ENCODE measurements around the gene ABCC3. TPM values are rescaled to one million over a fixed set of nuclear protein-coding genes. Genes with fewer than 3 reads are reported as not detected.

The ABCC3 gene
- total RNA-seq, 4 donors from 2014 or later, result 2.0 to 18.7 (median 5.1) TPM

GRCh38 chr17:50649042-50649908 lies 14.6 kb downstream of the ABCC3 start:
- no peaks in the 10 kb centered on the region for H3K27me3 ChIP-seq
- 76 to 82% methylated on average over 7 of the region's 7 CpGs for WGBS, 2 donors (ENCODE audit: low coverage in 1 of 2)
- H3K36me3 ChIP-seq, result no peaks in the 10 kb centered on the region
- H3K9me3 ChIP-seq, result peaks cover 0 to 5% (median 0%) of the 10 kb centered on the region in 3 donors
- no peak for ATAC-seq
- TF ChIP-seq POLR2A (IDR thresholded peaks at IDR 0.05) (no peak), POLR2AphosphoS5 (IDR thresholded peaks at IDR 0.05) (no peak), EP300 (IDR thresholded peaks at IDR 0.05) (no peak), CTCF (IDR thresholded peaks at IDR 0.05) (no peak)
- no peaks in the 10 kb centered on the region for H3K4me1 ChIP-seq
- no peak overlapping the region for H3K27ac ChIP-seq
- no peak overlapping the region for H3K4me3 ChIP-seq

- Histone ChIP-seq H3K9me3 (peaks cover 0 to 5% (median 0%) of the 10 kb centered on the region in 3 donors), H3K27ac (no peak overlapping the region), H3K4me3 (no peak overlapping the region), H3K4me1 (no peaks in the 10 kb centered on the region), H3K36me3 (no peaks in the 10 kb centered on the region), H3K27me3 (no peaks in the 10 kb centered on the region)
- TF ChIP-seq CTCF (IDR thresholded peaks at IDR 0.05) (no peak), EP300 (IDR thresholded peaks at IDR 0.05) (no peak), POLR2AphosphoS5 (IDR thresholded peaks at IDR 0.05) (no peak), POLR2A (IDR thresholded peaks at IDR 0.05) (no peak)
- no peak for ATAC-seq
- WGBS, 2 donors (ENCODE audit: low coverage in 1 of 2), result 94% methylated on average over 2 of the region's 2 CpGs; no CpG with 5 or more reads in 1 of the 2 donors
Observed at GRCh38 chr17:50651661-50652060, 17.0 kb downstream of the ABCC3 start.

- peaks cover 0 to 5% (median 0%) of the 10 kb centered on the region in 3 donors for H3K9me3 ChIP-seq
- no peak for ATAC-seq
- H3K27ac ChIP-seq, result no peak overlapping the region
- no peaks in the 10 kb centered on the region for H3K4me1 ChIP-seq
- no peaks in the 10 kb centered on the region for H3K27me3 ChIP-seq
- TF ChIP-seq EP300 (IDR thresholded peaks at IDR 0.05) (no peak), POLR2A (IDR thresholded peaks at IDR 0.05) (no peak)
- H3K4me3 ChIP-seq, result no peak overlapping the region
- no peaks in the 10 kb centered on the region for H3K36me3 ChIP-seq
- WGBS, 2 donors (ENCODE audit: low coverage in 1 of 2), result 76% methylated on average over 3 of the region's 3 CpGs; no CpG with 5 or more reads in 1 of the 2 donors
Observed at GRCh38 chr17:50653738-50654137, 19.1 kb downstream of the ABCC3 start.

- no peak overlapping the region for H3K27ac ChIP-seq
- no peak for ATAC-seq
- 100% methylated on average over 1 of the region's 5 CpGs; no CpG with 5 or more reads in 1 of the 2 donors for WGBS, 2 donors (ENCODE audit: low coverage in 1 of 2)
- no peaks in the 10 kb centered on the region for H3K27me3 ChIP-seq
- peaks cover 0 to 26% (median 16%) of the 10 kb centered on the region in 3 donors for H3K4me1 ChIP-seq
- H3K9me3 ChIP-seq, result peaks cover 0 to 5% (median 0%) of the 10 kb centered on the region in 3 donors
- TF ChIP-seq POLR2A (IDR thresholded peaks at IDR 0.05), result no peak
- TF ChIP-seq CTCF (IDR thresholded peaks at IDR 0.05), result no peak
- TF ChIP-seq EP300 (IDR thresholded peaks at IDR 0.05), result no peak
- TF ChIP-seq POLR2AphosphoS5 (IDR thresholded peaks at IDR 0.05), result no peak
- H3K36me3 ChIP-seq, result no peaks in the 10 kb centered on the region
- H3K4me3 ChIP-seq, result no peak overlapping the region
Observed at GRCh38 chr17:50656509-50656908, 21.8 kb downstream of the ABCC3 start.

- H3K27ac ChIP-seq, result no peak overlapping the region
- 89 to 97% methylated on average over 5 of the region's 7 CpGs for WGBS, 2 donors (ENCODE audit: low coverage in 1 of 2)
Observed at GRCh38 chr17:50657054-50657453, 22.4 kb downstream of the ABCC3 start.

More at GRCh38 chr17:50657054-50657453, 22.4 kb downstream of the ABCC3 start:
- Histone ChIP-seq H3K4me3 (no peak overlapping the region), H3K4me1 (peaks cover 0 to 31% (median 18%) of the 10 kb centered on the region in 3 donors), H3K27me3 (no peaks in the 10 kb centered on the region), H3K36me3 (no peaks in the 10 kb centered on the region), H3K9me3 (peaks cover 0 to 5% (median 0%) of the 10 kb centered on the region in 3 donors)
- ATAC-seq, result no peak
- TF ChIP-seq CTCF (IDR thresholded peaks at IDR 0.05), result no peak
- TF ChIP-seq EP300 (IDR thresholded peaks at IDR 0.05), result no peak
- TF ChIP-seq POLR2AphosphoS5 (IDR thresholded peaks at IDR 0.05), result no peak
- TF ChIP-seq POLR2A (IDR thresholded peaks at IDR 0.05), result no peak
